ENCODE data around the gene OSBPL9.

Gene OSBPL9

GRCh38 chr1:51592711-51593110, 24.2 kb upstream of the OSBPL9 start:
- Histone ChIP-seq H3K9me3 (ENCODE audit: severe bottlenecking) (no peaks in the 10 kb centered on the region), H3K4me3 (ENCODE audit: severe bottlenecking) (no peak overlapping the region), H3K27me3 (ENCODE audit: insufficient read depth, poor library complexity, severe bottlenecking) (no peaks in the 10 kb centered on the region), H3K36me3 (ENCODE audit: low read depth) (no peaks in the 10 kb centered on the region), H3K27ac (ENCODE audit: poor library complexity, severe bottlenecking) (no peak overlapping the region), H3K4me1 (ENCODE audit: insufficient read depth, poor library complexity, severe bottlenecking) (peaks cover 11% of the 10 kb centered on the region)
- ATAC-seq (ENCODE audit: low read depth) (peak; percentile 74), DNase-seq (ENCODE audit: low spot score) (no peak)
- no peak for TF ChIP-seq CTCF (IDR thresholded peaks at IDR 0.05; ENCODE audit: poor library complexity, severe bottlenecking)

GRCh38 chr1:51594716-51595115, 22.2 kb upstream of the OSBPL9 start:
- Histone ChIP-seq H3K4me1 (ENCODE audit: insufficient read depth, poor library complexity, severe bottlenecking) (peaks cover 11% of the 10 kb centered on the region), H3K27me3 (ENCODE audit: insufficient read depth, poor library complexity, severe bottlenecking) (no peaks in the 10 kb centered on the region), H3K9me3 (ENCODE audit: severe bottlenecking) (no peaks in the 10 kb centered on the region), H3K27ac (ENCODE audit: poor library complexity, severe bottlenecking) (no peak overlapping the region), H3K4me3 (ENCODE audit: severe bottlenecking) (no peak overlapping the region), H3K36me3 (ENCODE audit: low read depth) (no peaks in the 10 kb centered on the region)
- no peak for ATAC-seq (ENCODE audit: low read depth)
- no peak for DNase-seq (ENCODE audit: low spot score)
- no peak for TF ChIP-seq CTCF (IDR thresholded peaks at IDR 0.05; ENCODE audit: poor library complexity, severe bottlenecking)

GRCh38 chr1:51600529-51600928, 16.4 kb upstream of the OSBPL9 start:
- H3K27me3 ChIP-seq (ENCODE audit: insufficient read depth, poor library complexity, severe bottlenecking) = no peaks in the 10 kb centered on the region
- no peak for TF ChIP-seq CTCF (IDR thresholded peaks at IDR 0.05; ENCODE audit: poor library complexity, severe bottlenecking)
- DNase-seq (ENCODE audit: low spot score) = no peak
- H3K36me3 ChIP-seq (ENCODE audit: low read depth) = no peaks in the 10 kb centered on the region
- H3K4me1 ChIP-seq (ENCODE audit: insufficient read depth, poor library complexity, severe bottlenecking) = no peaks in the 10 kb centered on the region
- no peak for ATAC-seq (ENCODE audit: low read depth)
- H3K4me3 ChIP-seq (ENCODE audit: severe bottlenecking) = no peak overlapping the region
- no peak overlapping the region for H3K27ac ChIP-seq (ENCODE audit: poor library complexity, severe bottlenecking)
- no peaks in the 10 kb centered on the region for H3K9me3 ChIP-seq (ENCODE audit: severe bottlenecking)

- TF ChIP-seq CTCF (IDR thresholded peaks at IDR 0.05; ENCODE audit: poor library complexity, severe bottlenecking) = no peak
- Histone ChIP-seq H3K27me3 (ENCODE audit: insufficient read depth, poor library complexity, severe bottlenecking) (no peaks in the 10 kb centered on the region), H3K4me3 (ENCODE audit: severe bottlenecking) (no peak overlapping the region), H3K27ac (ENCODE audit: poor library complexity, severe bottlenecking) (no peak overlapping the region), H3K36me3 (ENCODE audit: low read depth) (no peaks in the 10 kb centered on the region), H3K9me3 (ENCODE audit: severe bottlenecking) (no peaks in the 10 kb centered on the region), H3K4me1 (ENCODE audit: insufficient read depth, poor library complexity, severe bottlenecking) (no peaks in the 10 kb centered on the region)
- ATAC-seq (ENCODE audit: low read depth) (no peak), DNase-seq (ENCODE audit: low spot score) (no peak)
Measured at GRCh38 chr1:51600965-51601364, 15.9 kb upstream of the OSBPL9 start.

DNA sequence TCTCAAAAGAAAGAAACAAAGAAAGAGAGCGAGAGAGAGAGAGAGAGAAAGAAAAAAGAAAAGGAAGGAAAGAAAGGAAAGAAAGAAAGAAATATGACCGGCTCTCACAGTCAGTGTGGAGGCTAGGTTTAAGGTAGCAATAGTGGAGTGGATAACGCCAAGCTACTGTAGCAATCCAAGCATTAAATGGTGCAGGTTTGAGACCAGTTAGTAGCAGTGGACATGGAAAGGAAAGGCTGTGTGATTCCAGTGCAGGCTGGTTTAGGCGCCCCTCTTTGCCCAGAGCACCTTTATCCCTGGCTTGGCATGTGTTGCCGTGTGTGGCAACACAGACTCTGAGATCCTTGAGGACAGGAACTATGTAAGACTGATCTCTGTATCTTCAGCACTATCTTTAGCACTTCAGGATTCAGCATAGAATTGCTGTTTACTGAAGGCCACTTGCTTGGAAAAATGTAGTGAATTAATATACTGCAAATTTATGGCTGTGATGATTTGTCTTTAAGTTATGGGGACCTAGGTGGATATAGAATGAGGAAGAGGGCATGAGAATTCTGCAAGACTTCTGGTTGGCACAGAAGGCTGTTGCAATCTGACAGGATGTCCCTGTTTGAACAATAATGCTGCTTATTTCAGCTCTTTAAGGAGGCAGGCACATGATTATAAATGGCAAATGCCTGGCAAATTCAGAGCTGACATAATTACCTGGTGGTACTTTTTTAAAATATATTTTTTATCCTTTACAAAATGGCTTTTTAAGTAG, 10.8 kb upstream of the OSBPL9 start:
- Histone ChIP-seq H3K27ac (ENCODE audit: poor library complexity, severe bottlenecking) (peak overlapping the region; percentile 13), H3K9me3 (ENCODE audit: severe bottlenecking) (no peaks in the 10 kb centered on the region), H3K4me3 (ENCODE audit: severe bottlenecking) (no peak overlapping the region), H3K27me3 (ENCODE audit: insufficient read depth, poor library complexity, severe bottlenecking) (no peaks in the 10 kb centered on the region), H3K4me1 (ENCODE audit: insufficient read depth, poor library complexity, severe bottlenecking) (peaks cover 8% of the 10 kb centered on the region), H3K36me3 (ENCODE audit: low read depth) (no peaks in the 10 kb centered on the region)
- ATAC-seq (ENCODE audit: low read depth) (peak; percentile 68), DNase-seq (ENCODE audit: low spot score) (no peak)
- TF ChIP-seq CTCF (IDR thresholded peaks at IDR 0.05; ENCODE audit: poor library complexity, severe bottlenecking) = no peak

Data from RWPE2 (cell line).